TTC549 (cell line): ENCODE measurements around the gene TMEM150A.
"Not testable (repeated sequence)": the region's sequence is repeated elsewhere in the genome, so short reads cannot be mapped to it uniquely, and the experiment has no call there.

Experiments used
- FAIRE-seq: peaks from 2 replicates; lab custom pipeline; 2012; peaks lifted over from hg19 to GRCh38; lab: Jason Lieb, UNC

TMEM150A gene

DNA sequence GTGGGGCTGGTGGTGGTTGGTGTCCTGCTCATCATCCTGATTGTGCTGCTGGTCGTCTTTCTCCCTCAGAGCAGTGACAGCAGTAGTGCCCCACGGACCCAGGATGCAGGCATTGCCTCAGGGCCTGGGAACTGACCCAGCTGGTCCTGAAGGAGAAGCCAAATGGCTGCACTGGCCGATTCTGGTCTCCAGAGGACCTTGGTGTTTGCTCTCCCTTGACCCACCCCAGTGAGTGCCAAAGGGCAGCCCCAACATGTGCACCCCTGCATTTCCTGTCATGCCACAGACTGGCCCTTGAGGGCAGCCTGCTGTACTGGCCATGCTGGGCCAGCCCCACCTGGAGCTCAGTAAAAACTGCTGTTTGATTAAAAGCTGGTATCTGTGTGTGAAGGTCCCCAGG is 9.5 kb downstream of the TMEM150A start:
- FAIRE-seq: no peak

GRCh38 chr2:85592299-85592698 is 10.2 kb downstream of the TMEM150A start:
- FAIRE-seq: not testable (repeated sequence)

GRCh38 chr2:85591563-85591962 is 10.9 kb downstream of the TMEM150A start:
- no peak for FAIRE-seq

GRCh38 chr2:85590950-85591349 is 11.5 kb downstream of the TMEM150A start:
- no peak for FAIRE-seq

- no peak for FAIRE-seq
These were observed 12.3 kb downstream of the TMEM150A start for GRCh38 chr2:85589982-85590791.

GRCh38 chr2:85589181-85589580 is 13.3 kb downstream of the TMEM150A start:
- no peak for FAIRE-seq

GRCh38 chr2:85588645-85589044 is 13.9 kb downstream of the TMEM150A start:
- FAIRE-seq: no peak

DNA sequence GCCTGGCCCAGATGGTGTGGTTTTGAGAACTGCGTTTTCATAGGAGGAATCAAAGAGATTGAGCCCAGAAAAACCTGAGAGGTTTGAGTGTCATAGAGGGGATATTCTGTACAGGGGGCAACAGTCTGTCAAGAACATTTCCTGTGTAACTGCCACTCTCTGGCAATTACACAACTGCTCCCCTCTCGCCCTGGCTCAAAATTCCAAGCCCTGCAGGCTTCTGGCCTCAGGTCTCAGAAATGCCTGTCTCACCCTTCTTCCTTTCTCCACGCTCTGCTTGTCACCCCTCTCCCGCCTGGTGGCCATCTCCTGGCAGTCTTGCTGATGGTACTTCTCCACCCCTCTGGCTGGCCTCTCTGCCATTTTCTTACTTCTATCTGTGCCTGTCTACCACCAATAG is 14.3 kb downstream of the TMEM150A start:
- no peak for FAIRE-seq

DNA sequence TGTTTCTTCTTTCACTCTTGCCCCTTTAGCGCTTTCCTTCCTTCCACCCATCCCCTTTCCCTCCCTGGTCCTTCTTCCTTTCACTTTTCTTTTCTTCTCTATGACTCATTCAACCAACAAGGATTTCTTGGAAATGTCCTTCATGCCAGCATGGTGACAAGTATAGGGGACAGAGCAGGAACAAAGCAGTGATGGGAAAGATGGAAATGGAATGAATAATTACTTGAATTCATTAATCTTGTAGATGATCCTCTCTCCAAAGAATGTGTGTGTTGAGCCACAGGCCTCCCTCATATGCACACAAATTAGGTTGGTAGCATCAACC is 16.8 kb downstream of the TMEM150A start:
- no peak for FAIRE-seq

- no peak for FAIRE-seq
These were observed 17.4 kb downstream of the TMEM150A start for GRCh38 chr2:85584857-85585780.

GRCh38 chr2:85584354-85584856 is 18.1 kb downstream of the TMEM150A start, which contains the start of gene VAMP5:
Gene VAMP5 (plus strand): TSS chr2:85584431. CDS start chr2:85584491, 60 bp downstream.
- no peak for FAIRE-seq

GRCh38 chr2:85583667-85584353 is 18.7 kb downstream of the TMEM150A start:
- FAIRE-seq: no peak

DNA sequence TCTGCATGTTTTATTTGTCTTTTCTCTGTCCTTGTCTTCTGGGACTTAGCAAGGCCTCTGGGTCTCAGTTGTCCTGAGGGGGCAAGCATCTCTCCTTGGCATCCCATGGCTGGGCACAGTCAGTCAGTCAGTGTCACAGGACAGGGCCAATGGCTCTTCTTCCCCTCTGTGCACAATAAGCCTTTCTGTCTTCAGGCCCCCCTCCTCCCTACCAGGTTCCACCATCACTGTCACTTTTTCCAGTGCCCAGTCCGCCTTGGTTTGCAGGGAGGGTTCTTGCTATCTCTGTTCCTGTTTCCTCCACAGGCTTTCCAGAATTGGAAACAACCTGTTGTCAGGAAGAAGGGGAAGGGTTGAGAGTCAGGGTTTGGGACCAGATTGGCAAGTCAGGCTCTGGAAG is 20.0 kb downstream of the TMEM150A start:
- no peak for FAIRE-seq

GRCh38 chr2:85580206-85580605 is 22.3 kb downstream of the TMEM150A start:
- FAIRE-seq: no peak

- no peak for FAIRE-seq
These were observed 23.1 kb downstream of the TMEM150A start for GRCh38 chr2:85579266-85579935.

GRCh38 chr2:85578243-85579180 is 24.0 kb downstream of the TMEM150A start:
- no peak for FAIRE-seq

GRCh38 chr2:85577386-85578242 is 24.9 kb downstream of the TMEM150A start, which contains the start of gene VAMP8:
Gene VAMP8 (plus strand): TSS chr2:85577586. CDS start chr2:85577647, 61 bp downstream.
- FAIRE-seq: no peak

DNA sequence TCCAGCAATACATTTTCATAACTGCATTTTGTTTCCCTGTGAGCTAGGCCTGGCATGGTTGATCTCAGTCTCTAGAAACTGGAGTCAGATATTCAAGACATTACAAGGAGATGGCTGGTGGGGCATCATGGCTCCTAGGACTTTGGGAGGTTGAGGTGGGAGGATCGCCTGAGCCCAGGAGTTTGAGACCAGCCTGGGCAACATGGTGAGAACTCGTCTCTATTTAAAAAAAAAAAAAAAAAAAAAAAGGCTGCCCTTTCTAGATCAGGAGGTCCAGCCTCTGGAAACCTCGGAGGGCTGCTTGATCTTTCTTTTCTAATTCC is 25.5 kb downstream of the TMEM150A start:
- no peak for FAIRE-seq

GRCh38 chr2:85575739-85576138 is 26.8 kb downstream of the TMEM150A start:
- FAIRE-seq: no peak

DNA sequence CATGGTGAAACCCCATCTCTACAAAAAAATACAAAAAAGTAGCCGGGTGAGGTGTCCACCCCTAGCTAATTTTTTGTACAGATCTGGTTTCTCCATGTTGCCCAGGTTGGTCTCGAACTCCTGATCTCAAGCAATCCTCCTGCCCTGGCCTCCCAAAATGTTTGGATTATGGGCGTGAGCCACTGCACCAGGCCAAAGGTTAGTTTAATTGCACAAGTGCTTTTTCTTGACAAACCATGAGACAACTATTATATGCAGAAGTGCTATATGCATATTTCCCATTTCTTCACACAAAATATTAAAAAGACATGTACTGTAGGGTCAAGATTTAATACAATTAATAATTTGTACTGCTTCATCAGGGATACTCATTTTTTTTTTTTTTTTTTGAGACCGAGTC is 36.2 kb downstream of the TMEM150A start:
- FAIRE-seq: no peak
